ENCODE results near the gene NUAK2.

The NUAK2 gene

DNA sequence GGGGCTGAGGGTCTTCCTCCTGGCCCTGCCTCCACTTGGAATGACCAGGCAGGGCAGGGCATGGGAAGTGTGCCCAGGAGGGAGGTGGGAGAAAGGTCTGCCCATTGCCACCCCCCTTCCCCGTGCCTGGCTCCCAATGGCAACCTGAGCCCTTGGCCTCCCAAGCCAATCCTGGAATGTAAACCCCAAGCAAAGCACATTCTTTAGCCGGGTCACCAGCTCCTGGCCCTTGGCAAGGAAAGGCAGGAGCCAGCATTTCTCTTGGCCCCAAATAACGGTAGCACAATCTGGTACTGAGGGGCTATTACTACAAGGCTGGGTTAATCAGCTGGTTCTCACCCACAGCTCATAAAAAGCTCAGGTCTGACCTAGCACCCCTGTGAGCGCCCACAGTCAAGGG is 6.9 kb upstream of the NUAK2 start:
- Histone ChIP-seq H3K27ac (ENCODE audit: extremely low read depth, low read depth, low read length) (no peak overlapping the region), H3K4me3 (ENCODE audit: low read depth, low read length) (no peak overlapping the region), H3K4me1 (ENCODE audit: control insufficient read depth, insufficient read depth, low read length) (no peaks in the 10 kb centered on the region), H3K9me3 (ENCODE audit: control insufficient read depth, insufficient read depth, low read depth, low read length) (no peaks in the 10 kb centered on the region), H3K36me3 (ENCODE audit: control insufficient read depth in 2 of 2, insufficient read depth in 1 of 2, low read length in 2 of 2) (no peaks in the 10 kb centered on the region)
- TF ChIP-seq, protein P1, sequence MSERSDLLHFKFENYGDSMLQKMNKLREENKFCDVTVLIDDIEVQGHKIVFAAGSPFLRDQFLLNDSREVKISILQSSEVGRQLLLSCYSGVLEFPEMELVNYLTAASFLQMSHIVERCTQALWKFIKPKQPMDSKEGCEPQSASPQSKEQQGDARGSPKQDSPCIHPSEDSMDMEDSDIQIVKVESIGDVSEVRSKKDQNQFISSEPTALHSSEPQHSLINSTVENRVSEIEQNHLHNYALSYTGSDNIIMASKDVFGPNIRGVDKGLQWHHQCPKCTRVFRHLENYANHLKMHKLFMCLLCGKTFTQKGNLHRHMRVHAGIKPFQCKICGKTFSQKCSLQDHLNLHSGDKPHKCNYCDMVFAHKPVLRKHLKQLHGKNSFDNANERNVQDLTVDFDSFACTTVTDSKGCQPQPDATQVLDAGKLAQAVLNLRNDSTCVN (tag by site-specific recombination; optimal IDR thresholded peaks at IDR 0.05) = no peak
- no peak for TF ChIP-seq ZNF140 (tag by site-specific recombination; IDR thresholded peaks at IDR 0.05)
- TF ChIP-seq ZIC2 (tag by site-specific recombination; IDR thresholded peaks at IDR 0.05) = no peak
- no peak for TF ChIP-seq ZNF174 (tag by site-specific recombination; IDR thresholded peaks at IDR 0.05)
- no peak for TF ChIP-seq GLIS1 (tag by site-specific recombination; IDR thresholded peaks at IDR 0.05)
- TF ChIP-seq ZNF792 (tag by site-specific recombination; IDR thresholded peaks at IDR 0.05) = no peak
- TF ChIP-seq, protein P2, sequence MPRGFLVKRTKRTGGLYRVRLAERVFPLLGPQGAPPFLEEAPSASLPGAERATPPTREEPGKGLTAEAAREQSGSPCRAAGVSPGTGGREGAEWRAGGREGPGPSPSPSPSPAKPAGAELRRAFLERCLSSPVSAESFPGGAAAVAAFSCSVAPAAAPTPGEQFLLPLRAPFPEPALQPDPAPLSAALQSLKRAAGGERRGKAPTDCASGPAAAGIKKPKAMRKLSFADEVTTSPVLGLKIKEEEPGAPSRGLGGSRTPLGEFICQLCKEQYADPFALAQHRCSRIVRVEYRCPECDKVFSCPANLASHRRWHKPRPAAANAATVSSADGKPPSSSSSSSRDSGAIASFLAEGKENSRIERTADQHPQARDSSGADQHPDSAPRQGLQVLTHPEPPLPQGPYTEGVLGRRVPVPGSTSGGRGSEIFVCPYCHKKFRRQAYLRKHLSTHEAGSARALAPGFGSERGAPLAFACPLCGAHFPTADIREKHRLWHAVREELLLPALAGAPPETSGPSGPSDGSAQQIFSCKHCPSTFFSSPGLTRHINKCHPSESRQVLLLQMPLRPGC (tag by site-specific recombination; IDR thresholded peaks at IDR 0.05) = no peak
- no peak for TF ChIP-seq GLI2 (tag by site-specific recombination; IDR thresholded peaks at IDR 0.05; ENCODE audit: borderline replicate concordance, low read depth)
- no peak for TF ChIP-seq ZNF292 (tag by site-specific recombination; IDR thresholded peaks at IDR 0.05; ENCODE audit: borderline replicate concordance, low read depth)
- TF ChIP-seq ZNF324 (tag by site-specific recombination; IDR thresholded peaks at IDR 0.05) = no peak
- no peak for TF ChIP-seq ZFP41 (tag by site-specific recombination; IDR thresholded peaks at IDR 0.05; ENCODE audit: borderline replicate concordance)
- no peak for TF ChIP-seq ZNF311 (tag by site-specific recombination; IDR thresholded peaks at IDR 0.05; ENCODE audit: borderline replicate concordance)
- ChIA-PET CTCF (interaction anchor here (0.7 to 17.5 kb wide), 4 partner anchors 9 to 147 kb away, joined by 3 to 669 read pairs (median 4); no protein-coding TSS in a partner anchor), POLR2A (no interaction called here)

DNA sequence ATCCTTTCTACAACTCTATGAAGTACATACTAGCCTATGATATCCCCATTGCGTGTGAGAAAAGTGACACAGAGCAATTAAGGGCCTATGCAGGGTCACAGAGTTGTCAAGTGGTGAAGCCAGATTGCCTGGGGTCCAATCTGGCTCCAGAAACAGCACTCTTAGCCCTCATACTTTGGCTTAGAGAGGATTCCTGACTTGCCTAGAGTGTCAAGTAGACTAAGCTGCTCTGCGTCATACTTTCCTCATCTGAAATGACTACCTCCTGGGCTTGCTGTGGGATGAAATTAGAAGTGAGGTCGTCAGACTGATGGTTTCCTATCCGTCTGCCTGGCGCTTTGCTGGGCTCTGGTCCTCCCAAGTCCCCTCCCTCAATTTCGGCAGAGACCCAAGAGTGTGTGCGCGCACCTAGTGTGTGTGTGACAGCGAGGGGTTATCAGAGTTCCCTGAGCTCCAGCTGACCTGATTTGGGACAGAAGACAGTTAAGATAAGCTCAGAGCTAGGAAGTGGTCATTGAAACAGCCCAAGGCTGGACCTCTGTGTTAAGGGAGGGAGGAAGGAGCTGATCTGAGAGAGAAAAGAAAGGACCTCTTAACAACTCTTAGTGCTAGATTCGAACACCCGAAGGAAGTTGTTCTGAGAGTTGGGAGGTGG is 5.4 kb upstream of the NUAK2 start:
- H3K4me1 ChIP-seq (ENCODE audit: control insufficient read depth, insufficient read depth, low read length) = no peaks in the 10 kb centered on the region

DNA sequence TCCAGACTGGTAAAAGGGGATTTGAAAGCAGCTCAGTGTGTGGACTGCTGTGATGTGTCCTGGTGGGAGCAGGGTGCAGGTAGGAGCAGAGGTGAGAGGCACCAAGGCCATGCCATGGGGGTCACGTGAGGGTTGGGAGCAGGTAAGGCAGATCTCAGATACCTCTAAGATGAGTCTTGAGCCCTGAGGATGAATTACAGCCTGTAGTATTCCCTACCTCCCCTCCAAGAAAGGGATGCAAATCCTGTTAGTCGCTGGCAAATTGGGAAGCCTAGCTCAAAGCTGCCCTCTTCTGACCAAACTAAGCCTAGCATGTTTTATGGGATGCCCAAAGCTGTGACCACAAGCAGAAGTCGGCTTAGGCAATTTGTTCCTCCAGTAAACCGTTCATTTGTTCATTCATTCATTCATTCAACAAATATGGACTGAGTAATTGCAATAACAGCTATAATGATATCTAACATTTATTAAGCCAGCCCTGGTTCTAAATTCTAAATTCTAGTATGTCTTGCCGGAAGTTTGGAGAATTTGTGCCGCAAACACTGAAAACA is 3.9 kb upstream of the NUAK2 start:
- Histone ChIP-seq H3K36me3 (ENCODE audit: control insufficient read depth in 2 of 2, insufficient read depth in 1 of 2, low read length in 2 of 2) (no peaks in the 10 kb centered on the region), H3K9me3 (ENCODE audit: control insufficient read depth, insufficient read depth, low read depth, low read length) (no peaks in the 10 kb centered on the region), H3K4me1 (ENCODE audit: control insufficient read depth, insufficient read depth, low read length) (no peaks in the 10 kb centered on the region), H3K27ac (ENCODE audit: extremely low read depth, low read depth, low read length) (no peak overlapping the region), H3K4me3 (ENCODE audit: low read depth, low read length) (no peak overlapping the region)
- ChIA-PET CTCF (interaction anchor here (0.5 to 17.5 kb wide), 42 partner anchors 8 to 347 kb away, joined by 3 to 669 read pairs (median 6); no protein-coding TSS in a partner anchor), POLR2A (interaction anchor here (0.7 to 2.2 kb wide), 7 partner anchors 8 to 96 kb away, joined by 3 to 30 read pairs (median 4); no protein-coding TSS in a partner anchor)
- TF ChIP-seq ZNF121 (tag by site-specific recombination; IDR thresholded peaks at IDR 0.05) = no peak
- peak; percentile 94 for TF ChIP-seq IKZF3 (tag by site-specific recombination; IDR thresholded peaks at IDR 0.05)
- no peak for TF ChIP-seq ZNF501 (tag by site-specific recombination; IDR thresholded peaks at IDR 0.05)
- TF ChIP-seq, protein P3, sequence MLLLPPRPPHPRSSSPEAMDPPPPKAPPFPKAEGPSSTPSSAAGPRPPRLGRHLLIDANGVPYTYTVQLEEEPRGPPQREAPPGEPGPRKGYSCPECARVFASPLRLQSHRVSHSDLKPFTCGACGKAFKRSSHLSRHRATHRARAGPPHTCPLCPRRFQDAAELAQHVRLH (tag by site-specific recombination; IDR thresholded peaks at IDR 0.05) = no peak
- TF ChIP-seq, protein P4, sequence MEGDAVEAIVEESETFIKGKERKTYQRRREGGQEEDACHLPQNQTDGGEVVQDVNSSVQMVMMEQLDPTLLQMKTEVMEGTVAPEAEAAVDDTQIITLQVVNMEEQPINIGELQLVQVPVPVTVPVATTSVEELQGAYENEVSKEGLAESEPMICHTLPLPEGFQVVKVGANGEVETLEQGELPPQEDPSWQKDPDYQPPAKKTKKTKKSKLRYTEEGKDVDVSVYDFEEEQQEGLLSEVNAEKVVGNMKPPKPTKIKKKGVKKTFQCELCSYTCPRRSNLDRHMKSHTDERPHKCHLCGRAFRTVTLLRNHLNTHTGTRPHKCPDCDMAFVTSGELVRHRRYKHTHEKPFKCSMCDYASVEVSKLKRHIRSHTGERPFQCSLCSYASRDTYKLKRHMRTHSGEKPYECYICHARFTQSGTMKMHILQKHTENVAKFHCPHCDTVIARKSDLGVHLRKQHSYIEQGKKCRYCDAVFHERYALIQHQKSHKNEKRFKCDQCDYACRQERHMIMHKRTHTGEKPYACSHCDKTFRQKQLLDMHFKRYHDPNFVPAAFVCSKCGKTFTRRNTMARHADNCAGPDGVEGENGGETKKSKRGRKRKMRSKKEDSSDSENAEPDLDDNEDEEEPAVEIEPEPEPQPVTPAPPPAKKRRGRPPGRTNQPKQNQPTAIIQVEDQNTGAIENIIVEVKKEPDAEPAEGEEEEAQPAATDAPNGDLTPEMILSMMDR (tag by site-specific recombination; IDR thresholded peaks at IDR 0.05) = peak; percentile 63
- TF ChIP-seq ZNF558 (tag by site-specific recombination; IDR thresholded peaks at IDR 0.05) = no peak
- no peak for TF ChIP-seq ZNF19 (tag by site-specific recombination; IDR thresholded peaks at IDR 0.05; ENCODE audit: low read depth)
- no peak for TF ChIP-seq HOXC10 (CRISPR knock-in tag; IDR thresholded peaks at IDR 0.05)
- TF ChIP-seq ZNF654 (tag by site-specific recombination; IDR thresholded peaks at IDR 0.05; ENCODE audit: low read depth) = peak; percentile 96
- TF ChIP-seq, protein P5, sequence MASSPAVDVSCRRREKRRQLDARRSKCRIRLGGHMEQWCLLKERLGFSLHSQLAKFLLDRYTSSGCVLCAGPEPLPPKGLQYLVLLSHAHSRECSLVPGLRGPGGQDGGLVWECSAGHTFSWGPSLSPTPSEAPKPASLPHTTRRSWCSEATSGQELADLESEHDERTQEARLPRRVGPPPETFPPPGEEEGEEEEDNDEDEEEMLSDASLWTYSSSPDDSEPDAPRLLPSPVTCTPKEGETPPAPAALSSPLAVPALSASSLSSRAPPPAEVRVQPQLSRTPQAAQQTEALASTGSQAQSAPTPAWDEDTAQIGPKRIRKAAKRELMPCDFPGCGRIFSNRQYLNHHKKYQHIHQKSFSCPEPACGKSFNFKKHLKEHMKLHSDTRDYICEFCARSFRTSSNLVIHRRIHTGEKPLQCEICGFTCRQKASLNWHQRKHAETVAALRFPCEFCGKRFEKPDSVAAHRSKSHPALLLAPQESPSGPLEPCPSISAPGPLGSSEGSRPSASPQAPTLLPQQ (tag by site-specific recombination; IDR thresholded peaks at IDR 0.05) = 0 out of 2 replicates have a peak, but pooled peaks have one; percentile 12

More for the DNA sequence above, 5.4 kb upstream of the NUAK2 start:
- TF ChIP-seq ZSCAN23 (tag by site-specific recombination; IDR thresholded peaks at IDR 0.05) = no peak
- no peak for TF ChIP-seq ZNF473 (tag by site-specific recombination; IDR thresholded peaks at IDR 0.05)
- TF ChIP-seq ZNF133 (tag by site-specific recombination; IDR thresholded peaks at IDR 0.05) = no peak
- no peak for TF ChIP-seq ZBTB20 (tag by site-specific recombination; IDR thresholded peaks at IDR 0.05)
- TF ChIP-seq REPIN1 (tag by site-specific recombination; IDR thresholded peaks at IDR 0.05; ENCODE audit: low read depth) = no peak
- TF ChIP-seq RBAK (tag by site-specific recombination; IDR thresholded peaks at IDR 0.05) = no peak
- no peak for TF ChIP-seq ZNF658 (tag by site-specific recombination; IDR thresholded peaks at IDR 0.05)
- no peak for TF ChIP-seq ZNF664 (tag by site-specific recombination; IDR thresholded peaks at IDR 0.05)
- TF ChIP-seq ZNF558 (tag by site-specific recombination; IDR thresholded peaks at IDR 0.05) = no peak
- TF ChIP-seq SCRT1 (tag by site-specific recombination; IDR thresholded peaks at IDR 0.05; ENCODE audit: borderline replicate concordance) = no peak
- POLR2A ChIA-PET = no interaction called here
- CTCF ChIA-PET = interaction anchor here (0.6 to 17.5 kb wide), 11 partner anchors 8 to 198 kb away, joined by 3 to 669 read pairs (median 9); no protein-coding TSS in a partner anchor
- no peak overlapping the region for H3K4me3 ChIP-seq (ENCODE audit: low read depth, low read length)
- H3K9me3 ChIP-seq (ENCODE audit: control insufficient read depth, insufficient read depth, low read depth, low read length) = no peaks in the 10 kb centered on the region
- no peaks in the 10 kb centered on the region for H3K36me3 ChIP-seq (ENCODE audit: control insufficient read depth in 2 of 2, insufficient read depth in 1 of 2, low read length in 2 of 2)
- no peak overlapping the region for H3K27ac ChIP-seq (ENCODE audit: extremely low read depth, low read depth, low read length)
